IPS-NIHi7 (cell line): ENCODE results near the gene TREML1.
"Not testable (repeated sequence)": the region's sequence is repeated elsewhere in the genome, so short reads cannot be mapped to it uniquely, and the experiment has no call there.

Source experiments
- DNase-seq: peaks from one replicate; pipeline ENCODE4 v3.0.0; 2012; ENCODE audit warnings: mixed read lengths; ENCODE audit errors: extremely low spot score

The TREML1 gene

GRCh38 chr6:41153992-41154625, at the start of gene TREML1:
TSS of gene TREML1 (minus strand) at chr6:41154347. CDS start at chr6:41154288, 59 bp downstream.
- DNase-seq, result no peak

GRCh38 chr6:41201764-41202173, 47.6 kb upstream of the TREML1 start:
- no peak for DNase-seq

- no peak for DNase-seq
Measured at GRCh38 chr6:41200901-41201763, 47.0 kb upstream of the TREML1 start, which contains the start of gene TREML2. TSS of gene TREML2 (minus strand) at chr6:41201149. CDS start at chr6:41201008, 141 bp downstream.

- no peak for DNase-seq
Measured at GRCh38 chr6:41200296-41200900, 46.3 kb upstream of the TREML1 start.

- no peak for DNase-seq
Measured at GRCh38 chr6:41199552-41200246, 45.6 kb upstream of the TREML1 start.

GRCh38 chr6:41197234-41197633, 43.1 kb upstream of the TREML1 start:
- DNase-seq, result no peak

GRCh38 chr6:41194386-41194785, 40.2 kb upstream of the TREML1 start:
- no peak for DNase-seq

GRCh38 chr6:41193884-41194283, 39.7 kb upstream of the TREML1 start:
- DNase-seq, result no peak

GRCh38 chr6:41193171-41193734, 39.1 kb upstream of the TREML1 start:
- DNase-seq, result no peak

GRCh38 chr6:41191569-41191968, 37.4 kb upstream of the TREML1 start:
- DNase-seq, result peak; percentile 94

- no peak for DNase-seq
Measured at GRCh38 chr6:41190791-41191190, 36.6 kb upstream of the TREML1 start.

GRCh38 chr6:41189967-41190366, 35.8 kb upstream of the TREML1 start:
- DNase-seq, result no peak

- DNase-seq, result not testable (repeated sequence)
Measured at GRCh38 chr6:41189046-41189445, 34.9 kb upstream of the TREML1 start.

GRCh38 chr6:41187924-41188886, 34.1 kb upstream of the TREML1 start:
- no peak for DNase-seq

GRCh38 chr6:41186031-41186562, 31.9 kb upstream of the TREML1 start:
- DNase-seq, result no peak

GRCh38 chr6:41184761-41185160, 30.6 kb upstream of the TREML1 start:
- DNase-seq, result no peak

GRCh38 chr6:41182069-41183034, 28.2 kb upstream of the TREML1 start:
- DNase-seq, result peak; percentile 75

GRCh38 chr6:41181566-41181965, 27.4 kb upstream of the TREML1 start:
- DNase-seq, result no peak

- DNase-seq, result no peak
Measured at GRCh38 chr6:41179163-41179562, 25.0 kb upstream of the TREML1 start.
